Activated T-helper 9 cell treated with anti-CD3 and anti-CD28 coated beads, Interleukin-2, amount 50 U/mL, for 16 hours (primary cell): ENCODE measurements around the gene PPP4R4.

Source experiments
- DNase-seq: peaks from one replicate; pipeline ENCODE4 v3.0.0-alpha.2; 2020; ENCODE audit warnings: low read depth

Gene PPP4R4

GRCh38 chr14:94173885-94174603, at the start of gene PPP4R4:
Gene PPP4R4, plus strand, starts transcription at chr14:94174322. Its CDS starts 144 bp downstream, at chr14:94174466.
- peak; percentile 82 for DNase-seq

GRCh38 chr14:94124582-94125377, 49.3 kb upstream of the PPP4R4 start:
- no peak for DNase-seq

GRCh38 chr14:94125659-94126418, 48.3 kb upstream of the PPP4R4 start:
- DNase-seq, result no peak

- no peak for DNase-seq
Measured at GRCh38 chr14:94126419-94126677, 47.8 kb upstream of the PPP4R4 start.

- no peak for DNase-seq
Measured at GRCh38 chr14:94126800-94127199, 47.3 kb upstream of the PPP4R4 start.

- DNase-seq, result no peak
Measured at GRCh38 chr14:94127330-94127729, 46.8 kb upstream of the PPP4R4 start.

- no peak for DNase-seq
Measured at GRCh38 chr14:94128216-94128839, 45.8 kb upstream of the PPP4R4 start.

GRCh38 chr14:94129111-94129757, 44.9 kb upstream of the PPP4R4 start, which contains the start of gene IFI27L2:
Gene IFI27L2, minus strand, starts transcription at chr14:94129604. Its CDS starts 40 bp downstream, at chr14:94129564.
- peak; percentile 46 for DNase-seq

- DNase-seq, result no peak
Measured at GRCh38 chr14:94129758-94130414, 44.2 kb upstream of the PPP4R4 start.

- DNase-seq, result peak; percentile 31
Measured at GRCh38 chr14:94132285-94132887, 41.7 kb upstream of the PPP4R4 start.

- no peak for DNase-seq
Measured at GRCh38 chr14:94135476-94135875, 38.6 kb upstream of the PPP4R4 start.

- DNase-seq, result peak; percentile 72
Measured at GRCh38 chr14:94136575-94137331, 37.4 kb upstream of the PPP4R4 start.

GRCh38 chr14:94138251-94138650, 35.9 kb upstream of the PPP4R4 start:
- no peak for DNase-seq

GRCh38 chr14:94139006-94139405, 35.1 kb upstream of the PPP4R4 start:
- no peak for DNase-seq

GRCh38 chr14:94139421-94139820, 34.7 kb upstream of the PPP4R4 start:
- no peak for DNase-seq

- DNase-seq, result no peak
Measured at GRCh38 chr14:94142247-94142646, 31.9 kb upstream of the PPP4R4 start.

GRCh38 chr14:94142836-94143235, 31.3 kb upstream of the PPP4R4 start:
- no peak for DNase-seq

GRCh38 chr14:94143239-94143638, 30.9 kb upstream of the PPP4R4 start:
- DNase-seq, result no peak

- no peak for DNase-seq
Measured at GRCh38 chr14:94143711-94144110, 30.4 kb upstream of the PPP4R4 start.

GRCh38 chr14:94144765-94145164, 29.4 kb upstream of the PPP4R4 start:
- no peak for DNase-seq
